ENCODE results near the gene PLEKHH1.

The PLEKHH1 gene

DNA sequence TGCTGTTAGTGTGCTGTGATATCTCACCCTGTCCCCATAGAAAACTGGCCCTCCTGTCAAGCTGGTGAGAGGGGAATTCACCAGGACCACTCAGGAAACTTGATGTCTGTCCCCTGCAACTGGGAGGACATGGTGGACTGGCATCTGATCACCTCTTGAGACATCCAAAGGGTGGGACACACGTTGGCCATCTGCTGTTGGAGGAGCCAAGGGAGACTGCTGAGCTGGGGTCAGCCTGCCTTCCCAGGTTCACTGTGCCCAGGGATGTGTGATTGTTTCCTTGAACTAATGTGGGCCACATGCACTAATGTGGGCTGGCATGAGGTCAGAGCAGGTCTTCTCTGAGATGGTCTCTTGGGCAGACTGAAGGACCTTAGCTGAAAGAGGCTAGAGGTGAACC is 27.8 kb upstream of the PLEKHH1 start:
- H3K36me3 ChIP-seq (ENCODE audit: control insufficient read depth in 5 of 5, insufficient read depth in 5 of 5, low read length in 5 of 5), result no peaks in the 10 kb centered on the region
- no peak overlapping the region for H3K9ac ChIP-seq (ENCODE audit: low read length in 5 of 5)
- no peaks in the 10 kb centered on the region for H3K4me1 ChIP-seq (ENCODE audit: control insufficient read depth in 5 of 5, insufficient read depth in 5 of 5, low read length in 5 of 5)
- no peaks in the 10 kb centered on the region for H3K9me3 ChIP-seq (ENCODE audit: control insufficient read depth in 5 of 5, low read length in 5 of 5)
- H3K27me3 ChIP-seq (ENCODE audit: control insufficient read depth in 5 of 5, insufficient read depth in 4 of 5, low read length in 5 of 5), result no peaks in the 10 kb centered on the region
- H3K4me3 ChIP-seq (ENCODE audit: low read depth in 1 of 5, low read length in 5 of 5), result no peak overlapping the region
- H3K27ac ChIP-seq (ENCODE audit: low read depth, low read length), result no peak overlapping the region

DNA sequence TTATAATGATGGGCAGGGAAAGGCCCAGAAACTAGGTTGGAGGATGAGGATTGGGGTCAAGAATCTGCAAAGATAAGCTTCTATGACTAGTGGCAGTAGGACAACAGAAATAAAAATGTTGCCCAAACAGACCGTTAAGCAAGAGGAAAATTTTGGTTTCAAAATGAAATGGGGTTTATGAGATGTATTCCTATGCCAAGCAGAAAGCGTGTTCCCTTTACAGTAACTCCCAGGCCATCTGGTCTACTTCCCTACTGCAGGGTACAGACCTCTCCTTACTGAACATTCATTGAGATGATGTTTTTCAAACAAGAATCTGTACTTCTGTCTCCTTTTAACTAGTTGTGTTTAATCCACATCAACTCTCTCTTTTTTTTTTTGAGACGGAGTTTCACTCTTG is 24.1 kb upstream of the PLEKHH1 start:
- H3K27me3 ChIP-seq (ENCODE audit: control insufficient read depth in 5 of 5, insufficient read depth in 4 of 5, low read length in 5 of 5), result no peaks in the 10 kb centered on the region
- H3K27ac ChIP-seq (ENCODE audit: low read depth, low read length), result no peak overlapping the region
- H3K4me3 ChIP-seq (ENCODE audit: low read depth in 1 of 5, low read length in 5 of 5), result no peak overlapping the region
- H3K9ac ChIP-seq (ENCODE audit: low read length in 5 of 5), result no peak overlapping the region
- peaks cover 0 to 2% (median under 1%) of the 10 kb centered on the region in 5 donors for H3K4me1 ChIP-seq (ENCODE audit: control insufficient read depth in 5 of 5, insufficient read depth in 5 of 5, low read length in 5 of 5)
- no peaks in the 10 kb centered on the region for H3K36me3 ChIP-seq (ENCODE audit: control insufficient read depth in 5 of 5, insufficient read depth in 5 of 5, low read length in 5 of 5)
- no peaks in the 10 kb centered on the region for H3K9me3 ChIP-seq (ENCODE audit: control insufficient read depth in 5 of 5, low read length in 5 of 5)

DNA sequence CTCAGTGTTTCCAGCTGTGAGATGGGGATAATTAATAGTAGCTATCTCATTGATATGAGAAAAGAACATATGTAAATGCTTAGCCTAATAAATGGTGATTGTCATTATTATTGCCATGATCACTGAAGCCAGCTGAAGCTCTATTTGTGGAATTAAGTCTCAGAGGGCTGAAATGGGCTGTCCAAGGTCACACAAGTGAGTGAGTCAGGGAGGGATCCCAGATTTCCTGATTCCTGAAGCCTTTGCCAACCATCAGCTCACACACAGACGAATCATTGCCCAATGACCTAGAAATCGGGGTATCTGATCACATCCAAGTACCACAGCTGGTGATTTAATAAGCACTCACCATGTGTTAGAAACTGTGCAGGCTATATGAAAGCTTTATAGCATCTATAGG is 23.0 kb upstream of the PLEKHH1 start:
- Histone ChIP-seq H3K4me1 (ENCODE audit: control insufficient read depth in 5 of 5, insufficient read depth in 5 of 5, low read length in 5 of 5) (peaks cover 0 to 9% (median 9%) of the 10 kb centered on the region in 5 donors), H3K27me3 (ENCODE audit: control insufficient read depth in 5 of 5, insufficient read depth in 4 of 5, low read length in 5 of 5) (no peaks in the 10 kb centered on the region), H3K9me3 (ENCODE audit: control insufficient read depth in 5 of 5, low read length in 5 of 5) (no peaks in the 10 kb centered on the region), H3K9ac (ENCODE audit: low read length in 5 of 5) (no peak overlapping the region), H3K4me3 (ENCODE audit: low read depth in 1 of 5, low read length in 5 of 5) (no peak overlapping the region), H3K36me3 (ENCODE audit: control insufficient read depth in 5 of 5, insufficient read depth in 5 of 5, low read length in 5 of 5) (no peaks in the 10 kb centered on the region), H3K27ac (ENCODE audit: low read depth, low read length) (no peak overlapping the region)

DNA sequence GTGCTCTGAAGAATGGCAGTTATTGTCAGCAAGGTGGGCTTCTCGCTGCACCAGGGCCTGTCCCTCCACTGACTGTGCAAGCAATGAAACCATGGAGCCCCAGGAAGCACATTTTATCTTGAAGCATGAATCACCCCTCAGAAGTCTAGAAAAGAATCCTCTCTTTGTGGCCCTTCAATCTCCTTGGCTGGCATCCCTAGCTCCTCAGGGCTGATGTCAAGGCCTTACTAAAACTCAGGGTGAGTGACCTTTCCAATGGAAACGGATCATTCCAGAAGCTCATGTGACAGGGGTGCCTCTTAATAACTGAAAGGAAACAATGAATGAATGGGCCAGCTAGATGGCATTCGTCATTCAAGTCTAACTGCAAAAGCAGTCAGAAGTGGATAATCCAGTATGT is 22.3 kb upstream of the PLEKHH1 start:
- no peaks in the 10 kb centered on the region for H3K27me3 ChIP-seq (ENCODE audit: control insufficient read depth in 5 of 5, insufficient read depth in 4 of 5, low read length in 5 of 5)
- H3K4me3 ChIP-seq (ENCODE audit: low read depth in 1 of 5, low read length in 5 of 5), result no peak overlapping the region
- no peak overlapping the region for H3K27ac ChIP-seq (ENCODE audit: low read depth, low read length)
- H3K9ac ChIP-seq (ENCODE audit: low read length in 5 of 5), result no peak overlapping the region
- peaks cover 0 to 14% (median 13%) of the 10 kb centered on the region in 5 donors for H3K4me1 ChIP-seq (ENCODE audit: control insufficient read depth in 5 of 5, insufficient read depth in 5 of 5, low read length in 5 of 5)
- no peaks in the 10 kb centered on the region for H3K9me3 ChIP-seq (ENCODE audit: control insufficient read depth in 5 of 5, low read length in 5 of 5)
- no peaks in the 10 kb centered on the region for H3K36me3 ChIP-seq (ENCODE audit: control insufficient read depth in 5 of 5, insufficient read depth in 5 of 5, low read length in 5 of 5)

DNA sequence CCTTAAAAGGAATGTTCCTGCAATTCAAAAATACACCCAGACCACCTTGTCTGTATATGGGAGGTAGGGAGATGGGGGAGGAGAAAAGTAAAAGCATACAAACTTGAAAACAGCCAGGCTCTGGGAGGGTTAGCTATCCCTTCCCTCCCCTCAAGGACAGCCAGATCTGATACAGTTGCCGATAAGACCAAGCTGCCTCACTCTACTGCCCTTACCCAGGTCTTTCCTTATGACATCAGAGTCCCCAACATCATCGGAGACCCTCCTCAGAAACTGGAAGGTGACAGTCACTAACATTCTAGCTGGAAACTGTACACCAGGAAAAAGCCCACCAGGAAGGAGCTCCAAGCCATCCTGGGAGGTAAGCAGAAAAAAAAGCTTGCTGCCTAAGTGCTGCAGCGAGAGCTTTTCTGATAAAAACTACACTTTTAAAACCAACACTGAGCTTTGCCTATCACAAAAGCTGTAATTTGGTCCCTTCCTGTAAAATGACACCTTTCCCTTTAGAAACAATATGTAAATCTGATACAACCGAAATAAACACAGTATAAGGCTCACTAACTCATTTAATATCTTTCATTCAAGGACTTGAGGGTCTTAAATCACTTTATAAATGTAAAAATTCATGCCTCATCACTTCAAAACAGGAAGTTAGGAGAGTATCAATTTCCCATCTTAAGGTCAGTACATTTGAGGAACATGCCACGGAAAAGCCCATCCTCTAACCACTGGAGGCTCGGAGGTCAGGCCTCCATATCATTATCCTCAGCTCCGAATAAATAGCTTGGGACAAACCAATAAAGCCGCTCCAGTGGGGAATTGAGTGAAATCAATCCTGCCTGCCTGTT is 20.4 kb upstream of the PLEKHH1 start:
- Histone ChIP-seq H3K36me3 (ENCODE audit: control insufficient read depth in 5 of 5, insufficient read depth in 5 of 5, low read length in 5 of 5) (no peaks in the 10 kb centered on the region), H3K27me3 (ENCODE audit: control insufficient read depth in 5 of 5, insufficient read depth in 4 of 5, low read length in 5 of 5) (no peaks in the 10 kb centered on the region), H3K9me3 (ENCODE audit: control insufficient read depth in 5 of 5, low read length in 5 of 5) (no peaks in the 10 kb centered on the region), H3K27ac (ENCODE audit: low read depth, low read length) (no peak overlapping the region), H3K9ac (ENCODE audit: low read length in 5 of 5) (no peak overlapping the region), H3K4me3 (ENCODE audit: low read depth in 1 of 5, low read length in 5 of 5) (no peak overlapping the region), H3K4me1 (ENCODE audit: control insufficient read depth in 5 of 5, insufficient read depth in 5 of 5, low read length in 5 of 5) (peaks cover 0 to 19% (median 13%) of the 10 kb centered on the region in 5 donors)

DNA sequence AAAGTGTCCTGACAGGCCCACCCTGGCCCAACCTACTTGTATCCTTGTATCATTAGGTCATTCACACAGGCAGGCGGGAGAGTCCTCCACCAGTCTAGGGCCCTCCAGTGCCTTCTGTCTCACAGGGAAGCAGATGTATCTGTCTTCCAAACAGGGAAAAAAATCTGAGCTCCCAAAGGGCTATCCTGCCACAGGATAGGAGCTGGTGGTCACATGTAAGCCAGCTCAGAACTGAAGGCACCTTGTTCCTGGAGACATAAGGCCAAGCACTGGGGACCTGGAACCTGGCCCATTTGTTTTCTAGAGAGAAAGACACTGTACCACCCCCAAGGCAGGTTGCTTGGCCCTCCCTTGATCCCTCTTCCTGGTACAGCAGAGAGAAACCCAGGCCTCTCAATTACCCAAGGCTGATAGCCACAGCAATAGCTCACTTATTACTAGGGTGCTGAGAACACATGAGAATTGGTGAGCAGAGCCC is 19.4 kb upstream of the PLEKHH1 start:
- Histone ChIP-seq H3K27ac (ENCODE audit: low read depth, low read length) (no peak overlapping the region), H3K36me3 (ENCODE audit: control insufficient read depth in 5 of 5, insufficient read depth in 5 of 5, low read length in 5 of 5) (no peaks in the 10 kb centered on the region), H3K9me3 (ENCODE audit: control insufficient read depth in 5 of 5, low read length in 5 of 5) (no peaks in the 10 kb centered on the region), H3K27me3 (ENCODE audit: control insufficient read depth in 5 of 5, insufficient read depth in 4 of 5, low read length in 5 of 5) (no peaks in the 10 kb centered on the region), H3K4me3 (ENCODE audit: low read depth in 1 of 5, low read length in 5 of 5) (no peak overlapping the region), H3K4me1 (ENCODE audit: control insufficient read depth in 5 of 5, insufficient read depth in 5 of 5, low read length in 5 of 5) (peaks cover 0 to 19% (median 13%) of the 10 kb centered on the region in 5 donors), H3K9ac (ENCODE audit: low read length in 5 of 5) (no peak overlapping the region)

DNA sequence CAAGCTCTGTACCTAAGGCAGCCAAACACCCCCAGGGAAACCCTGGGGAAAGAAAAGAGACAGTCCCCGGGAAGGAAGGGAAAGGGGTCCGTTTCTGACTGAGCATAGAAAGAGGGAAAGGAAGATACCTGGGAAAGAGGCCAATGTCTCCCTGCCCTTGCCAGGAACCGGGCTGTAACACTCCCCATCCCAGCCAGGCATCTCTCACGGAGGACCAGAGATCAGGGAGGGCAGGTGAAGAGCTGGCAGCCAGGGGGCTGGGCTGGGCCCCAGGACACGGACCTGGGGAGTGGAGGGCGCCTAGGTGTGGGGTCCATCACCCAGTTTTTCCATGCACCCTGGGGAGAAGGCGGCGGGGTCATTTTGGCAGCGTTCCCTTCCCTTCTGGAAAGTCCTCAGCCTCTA is 18.9 kb upstream of the PLEKHH1 start:
- H3K9me3 ChIP-seq (ENCODE audit: control insufficient read depth in 5 of 5, low read length in 5 of 5), result no peaks in the 10 kb centered on the region
- H3K9ac ChIP-seq (ENCODE audit: low read length in 5 of 5), result peak overlapping the region in 3 of 5 donors; percentile 48 to 66 (median 60)
- no peak overlapping the region for H3K27ac ChIP-seq (ENCODE audit: low read depth, low read length)
- peaks cover 0 to 19% (median 13%) of the 10 kb centered on the region in 5 donors for H3K4me1 ChIP-seq (ENCODE audit: control insufficient read depth in 5 of 5, insufficient read depth in 5 of 5, low read length in 5 of 5)
- peaks cover 0 to 2% (median 0%) of the 10 kb centered on the region in 5 donors for H3K27me3 ChIP-seq (ENCODE audit: control insufficient read depth in 5 of 5, insufficient read depth in 4 of 5, low read length in 5 of 5)
- no peaks in the 10 kb centered on the region for H3K36me3 ChIP-seq (ENCODE audit: control insufficient read depth in 5 of 5, insufficient read depth in 5 of 5, low read length in 5 of 5)
- H3K4me3 ChIP-seq (ENCODE audit: low read depth in 1 of 5, low read length in 5 of 5), result peak overlapping the region; percentile 66 to 81 (median 79)

DNA sequence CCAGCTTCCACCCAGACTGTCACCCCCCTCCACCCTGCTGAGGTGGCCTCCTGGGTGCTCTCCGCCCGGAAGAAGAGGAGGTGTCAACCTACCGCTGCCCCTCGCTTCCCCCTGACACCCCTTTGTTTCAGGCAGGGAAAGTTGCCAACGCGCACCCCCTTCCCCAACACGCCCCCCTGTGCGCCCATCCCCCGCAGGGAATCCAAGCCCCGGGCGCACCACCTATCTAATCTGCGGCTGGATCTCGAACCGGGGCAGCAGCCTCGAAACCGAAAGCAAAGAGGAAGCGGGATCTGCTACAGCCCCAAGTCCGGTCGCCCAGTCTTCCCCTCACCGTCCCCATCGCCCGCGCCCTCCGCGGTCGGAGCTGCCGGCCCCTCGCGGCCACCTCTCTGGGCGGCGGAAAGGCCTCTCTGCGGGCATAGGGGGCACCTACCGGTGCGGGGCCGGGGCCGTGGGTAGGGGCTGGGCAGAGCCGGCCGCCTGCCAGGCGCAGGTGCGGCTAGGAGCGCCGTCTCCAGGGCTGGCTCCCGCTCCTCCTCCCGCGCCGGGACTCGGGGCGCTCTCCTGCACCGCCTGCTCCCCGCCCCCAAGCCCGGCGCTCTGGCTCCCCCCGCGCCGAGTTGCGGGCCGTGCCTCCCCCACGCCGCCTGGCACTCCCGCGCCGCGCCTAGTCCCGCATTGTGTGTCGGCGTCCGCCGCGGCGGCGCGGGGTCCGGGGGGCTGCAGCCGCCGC is 18.3 kb upstream of the PLEKHH1 start:
- Histone ChIP-seq H3K27me3 (ENCODE audit: control insufficient read depth in 5 of 5, insufficient read depth in 4 of 5, low read length in 5 of 5) (peaks cover 0 to 5% (median 0%) of the 10 kb centered on the region in 5 donors), H3K36me3 (ENCODE audit: control insufficient read depth in 5 of 5, insufficient read depth in 5 of 5, low read length in 5 of 5) (no peaks in the 10 kb centered on the region), H3K9me3 (ENCODE audit: control insufficient read depth in 5 of 5, low read length in 5 of 5) (no peaks in the 10 kb centered on the region), H3K4me3 (ENCODE audit: low read depth in 1 of 5, low read length in 5 of 5) (peak overlapping the region; percentile 66 to 81 (median 79)), H3K4me1 (ENCODE audit: control insufficient read depth in 5 of 5, insufficient read depth in 5 of 5, low read length in 5 of 5) (peaks cover 0 to 19% (median 13%) of the 10 kb centered on the region in 5 donors), H3K27ac (ENCODE audit: low read depth, low read length) (no peak overlapping the region), H3K9ac (ENCODE audit: low read length in 5 of 5) (peak overlapping the region in 4 of 5 donors; percentile 39 to 66 (median 54))

DNA sequence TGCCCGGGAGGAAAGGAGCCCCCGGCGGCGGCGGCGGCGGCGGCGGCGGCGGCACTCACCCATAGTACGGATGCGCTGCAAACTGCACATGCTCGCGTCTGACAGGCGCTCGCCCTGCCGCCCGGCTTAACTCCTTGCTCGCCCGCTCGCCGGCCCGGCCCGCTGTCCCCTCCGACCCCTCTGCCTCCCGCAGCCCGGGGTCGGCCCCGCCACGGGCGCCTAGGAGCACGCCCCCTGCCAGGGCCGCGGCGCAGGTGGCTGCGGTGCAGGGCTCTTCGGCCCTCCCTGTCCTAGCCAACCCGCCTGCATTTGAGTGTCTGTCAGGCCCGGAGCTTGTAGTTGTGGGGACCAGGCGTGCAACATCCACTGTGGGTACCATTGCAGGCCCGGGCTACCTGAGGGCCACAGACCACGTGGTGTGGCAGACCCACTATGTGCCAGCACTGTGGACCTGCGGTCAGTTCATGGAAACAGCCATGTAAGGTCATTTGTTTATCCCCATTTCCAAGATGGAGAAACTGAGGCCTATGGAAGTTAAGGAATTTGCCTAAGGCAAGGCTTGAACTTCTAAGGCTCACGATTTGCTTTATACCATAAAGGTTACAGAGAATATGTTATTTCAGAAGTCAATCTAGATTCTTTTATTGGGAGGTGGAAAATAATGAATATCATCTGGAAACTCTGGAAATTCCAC is 17.6 kb upstream of the PLEKHH1 start:
- H3K9ac ChIP-seq (ENCODE audit: low read length in 5 of 5), result no peak overlapping the region
- H3K9me3 ChIP-seq (ENCODE audit: control insufficient read depth in 5 of 5, low read length in 5 of 5), result no peaks in the 10 kb centered on the region
- peaks cover 0 to 19% (median 13%) of the 10 kb centered on the region in 5 donors for H3K4me1 ChIP-seq (ENCODE audit: control insufficient read depth in 5 of 5, insufficient read depth in 5 of 5, low read length in 5 of 5)
- H3K4me3 ChIP-seq (ENCODE audit: low read depth in 1 of 5, low read length in 5 of 5), result peak overlapping the region in 4 of 5 donors; percentile 42 to 81 (median 64)
- H3K27me3 ChIP-seq (ENCODE audit: control insufficient read depth in 5 of 5, insufficient read depth in 4 of 5, low read length in 5 of 5), result peaks cover 0 to 5% (median 0%) of the 10 kb centered on the region in 5 donors
- no peak overlapping the region for H3K27ac ChIP-seq (ENCODE audit: low read depth, low read length)
- H3K36me3 ChIP-seq (ENCODE audit: control insufficient read depth in 5 of 5, insufficient read depth in 5 of 5, low read length in 5 of 5), result no peaks in the 10 kb centered on the region

All from subcutaneous abdominal adipose tissue (tissue), 5 donors.